Fibroblast of lung (primary cell): ENCODE results near the gene NKTR.

Experiments used
- EZH2 ChIP-seq: IDR thresholded peaks from 2 replicates; pipeline ENCODE4 v1.5.1; 2012; ENCODE audit warnings: low read length, control low read depth, mild to moderate bottlenecking; ENCODE audit errors: missing control alignments
- TF ChIP-seq, protein P1 (sequence below), 2 donors: IDR thresholded peaks in 1 of 2; conservative IDR thresholded peaks in 1 of 2; 1 replicate in 1 of 2; 2 replicates in 1 of 2; pipeline ENCODE4 v1.5.1; 2011 to 2012; ENCODE audit warnings: low read length in 2 of 2, control low read depth in 1 of 2, inconsistent platforms in 1 of 2, low read depth in 1 of 2, mild to moderate bottlenecking in 1 of 2

DNA sequence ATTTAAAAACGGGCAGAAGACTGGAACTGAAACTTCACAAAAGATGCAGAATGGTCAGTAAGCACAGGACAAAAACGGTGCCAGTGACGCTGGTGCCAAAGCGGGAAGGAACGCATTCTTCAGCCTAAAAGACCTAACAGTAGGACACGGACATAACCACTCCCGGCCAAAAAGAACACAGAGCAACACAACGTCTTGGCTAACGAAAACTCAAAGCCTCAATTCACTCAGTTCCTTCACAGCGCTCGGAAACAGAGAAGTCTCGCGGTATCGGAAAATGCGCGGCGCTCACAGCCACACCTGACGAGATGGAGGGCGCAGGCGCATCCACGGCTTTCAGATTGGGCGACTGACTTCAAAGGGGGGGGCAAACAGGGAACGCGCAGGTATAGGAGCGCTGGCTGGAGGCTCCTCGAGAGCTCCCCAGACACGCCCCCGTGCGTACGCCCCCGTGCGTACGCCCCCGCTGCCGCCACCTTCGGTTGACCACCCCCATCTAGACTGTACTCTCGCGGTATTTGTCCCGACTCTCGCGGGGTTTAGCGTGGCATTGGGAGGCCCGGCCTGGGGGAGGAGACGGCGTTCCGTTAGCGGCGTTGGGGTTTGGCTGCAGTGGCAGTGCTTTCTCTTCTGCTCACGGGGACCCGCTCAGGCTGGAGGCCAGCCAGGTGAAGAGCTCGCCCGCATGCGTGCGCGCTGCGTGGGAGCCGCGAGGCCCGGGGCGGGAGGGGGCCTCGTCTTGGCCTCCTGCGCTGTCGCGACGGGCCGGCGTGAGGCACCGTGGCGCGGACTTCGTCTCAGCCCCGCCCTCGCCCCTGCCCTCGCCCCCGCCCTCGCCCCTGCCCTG is at the start of gene NKTR:
- TF ChIP-seq, protein P1, sequence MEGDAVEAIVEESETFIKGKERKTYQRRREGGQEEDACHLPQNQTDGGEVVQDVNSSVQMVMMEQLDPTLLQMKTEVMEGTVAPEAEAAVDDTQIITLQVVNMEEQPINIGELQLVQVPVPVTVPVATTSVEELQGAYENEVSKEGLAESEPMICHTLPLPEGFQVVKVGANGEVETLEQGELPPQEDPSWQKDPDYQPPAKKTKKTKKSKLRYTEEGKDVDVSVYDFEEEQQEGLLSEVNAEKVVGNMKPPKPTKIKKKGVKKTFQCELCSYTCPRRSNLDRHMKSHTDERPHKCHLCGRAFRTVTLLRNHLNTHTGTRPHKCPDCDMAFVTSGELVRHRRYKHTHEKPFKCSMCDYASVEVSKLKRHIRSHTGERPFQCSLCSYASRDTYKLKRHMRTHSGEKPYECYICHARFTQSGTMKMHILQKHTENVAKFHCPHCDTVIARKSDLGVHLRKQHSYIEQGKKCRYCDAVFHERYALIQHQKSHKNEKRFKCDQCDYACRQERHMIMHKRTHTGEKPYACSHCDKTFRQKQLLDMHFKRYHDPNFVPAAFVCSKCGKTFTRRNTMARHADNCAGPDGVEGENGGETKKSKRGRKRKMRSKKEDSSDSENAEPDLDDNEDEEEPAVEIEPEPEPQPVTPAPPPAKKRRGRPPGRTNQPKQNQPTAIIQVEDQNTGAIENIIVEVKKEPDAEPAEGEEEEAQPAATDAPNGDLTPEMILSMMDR (conservative IDR thresholded peaks at IDR 0.05 in 1 of 2, IDR thresholded peaks at IDR 0.05 in 1 of 2; ENCODE audit: low read depth in 1 of 2, low read length in 2 of 2): no peak
- no peak for TF ChIP-seq EZH2
